IMR-90 (cell line): ENCODE data around the gene LIPM.
"Not testable (repeated sequence)": the region's sequence is repeated elsewhere in the genome, so short reads cannot be mapped to it uniquely, and the experiment has no call there.

Experiments used
- BHLHE40 ChIP-seq: fragments of 150-350 bp; IDR thresholded peaks from 2 replicates; pipeline ENCODE4 v1.6.1; 2016; ENCODE audit warnings: mild to moderate bottlenecking, low read depth, low read length
- CEBPB ChIP-seq: IDR thresholded peaks from 2 replicates; pipeline ENCODE4 v1.6.1; 2012; ENCODE audit warnings: low read depth, low read length, improper control_type of control experiment
- CTCF ChIP-seq: conservative IDR thresholded peaks from 2 replicates; pipeline ENCODE4 v1.5.1; 2012; ENCODE audit warnings: mild to moderate bottlenecking, low read depth, low read length, improper control_type of control experiment
- ELK1 ChIP-seq: fragments of 150-350 bp; IDR thresholded peaks from 2 replicates; pipeline ENCODE4 v1.6.1; 2016; ENCODE audit warnings: low read depth, mild to moderate bottlenecking, low read length, moderate library complexity, borderline replicate concordance
- MXI1 ChIP-seq: IDR thresholded peaks from 2 replicates; pipeline ENCODE4 v1.6.1; 2012; ENCODE audit warnings: low read depth, mild to moderate bottlenecking, low read length, moderate library complexity, borderline replicate concordance
- POLR2A ChIP-seq: IDR thresholded peaks from 2 replicates; pipeline ENCODE4 v1.6.1; 2012; ENCODE audit warnings: mild to moderate bottlenecking, low read depth, low read length
- RFX5 ChIP-seq: IDR thresholded peaks from 2 replicates; pipeline ENCODE4 v1.8.0; 2012; ENCODE audit warnings: low read depth, mild to moderate bottlenecking, low read length, moderate library complexity
- SMC3 ChIP-seq: fragments of 150-350 bp; IDR thresholded peaks from 2 replicates; pipeline ENCODE4 v1.6.1; 2016; ENCODE audit warnings: low read depth, mild to moderate bottlenecking, antibody characterized with exemption, low read length, moderate library complexity

DNA sequence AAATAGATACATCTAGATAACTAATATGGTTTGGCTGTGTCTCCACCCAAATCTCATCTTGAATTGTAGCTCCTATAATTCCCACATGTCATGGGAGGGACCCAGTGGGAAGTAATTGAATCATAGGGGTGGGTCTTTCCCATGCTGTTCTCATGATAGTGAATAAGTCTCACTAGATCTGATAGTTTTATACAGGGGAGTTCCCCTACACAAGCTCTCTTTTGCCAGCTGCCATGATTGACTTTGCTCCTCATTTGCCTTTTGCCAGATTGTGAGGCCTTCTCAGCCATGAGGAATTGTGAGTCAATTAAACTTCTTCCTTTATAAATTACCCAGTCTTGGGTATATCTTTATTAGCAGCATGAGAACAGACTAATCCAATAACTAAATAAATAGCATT, 35.1 kb downstream of the LIPM start:
- not testable (repeated sequence) for TF ChIP-seq CTCF, BHLHE40, POLR2A, SMC3, ELK1, RFX5, MXI1, CEBPB
